DOHH2 (cell line): ENCODE measurements around the gene KCNK1.

Source experiments
- H3F3A ChIP-seq: fragments of 200-600 bp; sonication (generic), shearing (Covaris generic); 2 replicates; pipeline ENCODE4 v1.6.0; 2016; ENCODE audit warnings: antibody characterized with exemption, mild to moderate bottlenecking; ENCODE audit not compliant: control insufficient read depth, insufficient read depth
- H3K27ac ChIP-seq: fragments of 200-600 bp; sonication (generic); 2 replicates; pipeline ENCODE4 v1.5.1; 2014; ENCODE audit warnings: low read depth, mild to moderate bottlenecking, low read length, moderate library complexity
- H3K27me3 ChIP-seq: fragments of 200-600 bp; sonication (generic); 2 replicates; pipeline ENCODE4 v1.6.1; 2014; ENCODE audit warnings: mild to moderate bottlenecking, low read length, mixed read lengths; ENCODE audit not compliant: control insufficient read depth
- H3K36me3 ChIP-seq: fragments of 200-600 bp; sonication (generic); 2 replicates; pipeline ENCODE4 v1.6.1; 2014; ENCODE audit warnings: mild to moderate bottlenecking, low read length, moderate library complexity, mixed read lengths; ENCODE audit not compliant: control insufficient read depth
- H3K4me1 ChIP-seq: fragments of 200-600 bp; sonication (generic); 2 replicates; pipeline ENCODE4 v1.6.1; 2014; ENCODE audit warnings: mild to moderate bottlenecking, low read length, mixed read lengths; ENCODE audit not compliant: control insufficient read depth
- H3K4me2 ChIP-seq: fragments of 200-600 bp; sonication (generic); 2 replicates; pipeline ENCODE4 v1.6.0; 2014; ENCODE audit warnings: mild to moderate bottlenecking, low read length, moderate library complexity
- H3K4me3 ChIP-seq: fragments of 200-600 bp; sonication (generic); 2 replicates; pipeline ENCODE4 v1.5.1; 2014; ENCODE audit warnings: mild to moderate bottlenecking, low read length, mixed read lengths
- H3K79me2 ChIP-seq: fragments of 200-600 bp; sonication (generic); 2 replicates; pipeline ENCODE4 v1.6.1; 2014; ENCODE audit warnings: mild to moderate bottlenecking, low read length, mixed read lengths; ENCODE audit not compliant: control insufficient read depth
- H3K9me2 ChIP-seq: fragments of 200-600 bp; sonication (generic); replicated peaks from 2 replicates; pipeline ENCODE4 v1.6.1; 2014; ENCODE audit warnings: mild to moderate bottlenecking, low read length, mixed read lengths; ENCODE audit not compliant: control insufficient read depth
- H3K9me3 ChIP-seq: fragments of 200-600 bp; sonication (generic); 2 replicates; pipeline ENCODE4 v1.6.1; 2014; ENCODE audit warnings: antibody characterized with exemption, low read length, mixed read lengths; ENCODE audit not compliant: control insufficient read depth, insufficient read depth
- H4K20me1 ChIP-seq: fragments of 200-600 bp; sonication (generic); 2 replicates; pipeline ENCODE4 v1.6.0; 2014; ENCODE audit warnings: low read depth, mild to moderate bottlenecking, antibody characterized with exemption, low read length, moderate library complexity; ENCODE audit not compliant: control insufficient read depth, insufficient read depth
- EZH2phosphoT487 ChIP-seq: fragments of 200-600 bp; sonication (generic); IDR thresholded peaks from 2 replicates; pipeline ENCODE4 v1.6.1; 2017; ENCODE audit warnings: borderline replicate concordance, mild to moderate bottlenecking, antibody characterized with exemption, low read length, moderate library complexity, mixed read lengths
- TF ChIP-seq, protein P1 (sequence below): fragments of 200-600 bp; sonication (generic); IDR thresholded peaks from one replicate; pipeline ENCODE4 v1.5.1; 2014; ENCODE audit warnings: antibody characterized with exemption, mild to moderate bottlenecking, low read depth, low read length; ENCODE audit not compliant: poor library complexity, severe bottlenecking

Gene KCNK1

DNA sequence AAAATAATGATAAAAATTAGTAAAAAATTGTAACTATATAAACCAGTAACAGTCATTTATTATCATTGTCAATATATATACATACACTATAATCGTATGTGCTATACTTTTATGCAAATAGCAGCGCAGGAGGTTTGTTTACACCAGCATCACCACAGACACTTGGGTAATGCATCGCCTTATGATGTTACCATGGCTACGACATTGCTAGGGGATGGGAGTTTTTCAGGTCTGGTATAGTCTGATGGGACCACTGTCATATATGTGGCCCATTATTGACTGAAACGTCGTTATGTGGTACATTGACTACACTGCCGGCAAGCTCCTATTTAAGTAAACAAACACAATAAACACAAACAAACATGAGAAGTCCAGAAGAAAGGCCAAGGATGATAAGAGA is 45.6 kb downstream of the KCNK1 start:
- no peaks in the 10 kb centered on the region for H3K9me2 ChIP-seq
- no peak overlapping the region for H3K4me2 ChIP-seq
- H3K4me3 ChIP-seq = no peak overlapping the region
- H3K36me3 ChIP-seq = no peaks in the 10 kb centered on the region
- H3K27ac ChIP-seq = no peak overlapping the region
- no peaks in the 10 kb centered on the region for H3K79me2 ChIP-seq
- no peaks in the 10 kb centered on the region for H3K9me3 ChIP-seq
- H3K4me1 ChIP-seq = no peaks in the 10 kb centered on the region
- no peaks in the 10 kb centered on the region for H3K27me3 ChIP-seq
- no peaks in the 10 kb centered on the region for H4K20me1 ChIP-seq
- H3F3A ChIP-seq = no peaks in the 10 kb centered on the region
- TF ChIP-seq, protein P1, sequence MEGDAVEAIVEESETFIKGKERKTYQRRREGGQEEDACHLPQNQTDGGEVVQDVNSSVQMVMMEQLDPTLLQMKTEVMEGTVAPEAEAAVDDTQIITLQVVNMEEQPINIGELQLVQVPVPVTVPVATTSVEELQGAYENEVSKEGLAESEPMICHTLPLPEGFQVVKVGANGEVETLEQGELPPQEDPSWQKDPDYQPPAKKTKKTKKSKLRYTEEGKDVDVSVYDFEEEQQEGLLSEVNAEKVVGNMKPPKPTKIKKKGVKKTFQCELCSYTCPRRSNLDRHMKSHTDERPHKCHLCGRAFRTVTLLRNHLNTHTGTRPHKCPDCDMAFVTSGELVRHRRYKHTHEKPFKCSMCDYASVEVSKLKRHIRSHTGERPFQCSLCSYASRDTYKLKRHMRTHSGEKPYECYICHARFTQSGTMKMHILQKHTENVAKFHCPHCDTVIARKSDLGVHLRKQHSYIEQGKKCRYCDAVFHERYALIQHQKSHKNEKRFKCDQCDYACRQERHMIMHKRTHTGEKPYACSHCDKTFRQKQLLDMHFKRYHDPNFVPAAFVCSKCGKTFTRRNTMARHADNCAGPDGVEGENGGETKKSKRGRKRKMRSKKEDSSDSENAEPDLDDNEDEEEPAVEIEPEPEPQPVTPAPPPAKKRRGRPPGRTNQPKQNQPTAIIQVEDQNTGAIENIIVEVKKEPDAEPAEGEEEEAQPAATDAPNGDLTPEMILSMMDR = no peak
- no peak for TF ChIP-seq EZH2phosphoT487

DNA sequence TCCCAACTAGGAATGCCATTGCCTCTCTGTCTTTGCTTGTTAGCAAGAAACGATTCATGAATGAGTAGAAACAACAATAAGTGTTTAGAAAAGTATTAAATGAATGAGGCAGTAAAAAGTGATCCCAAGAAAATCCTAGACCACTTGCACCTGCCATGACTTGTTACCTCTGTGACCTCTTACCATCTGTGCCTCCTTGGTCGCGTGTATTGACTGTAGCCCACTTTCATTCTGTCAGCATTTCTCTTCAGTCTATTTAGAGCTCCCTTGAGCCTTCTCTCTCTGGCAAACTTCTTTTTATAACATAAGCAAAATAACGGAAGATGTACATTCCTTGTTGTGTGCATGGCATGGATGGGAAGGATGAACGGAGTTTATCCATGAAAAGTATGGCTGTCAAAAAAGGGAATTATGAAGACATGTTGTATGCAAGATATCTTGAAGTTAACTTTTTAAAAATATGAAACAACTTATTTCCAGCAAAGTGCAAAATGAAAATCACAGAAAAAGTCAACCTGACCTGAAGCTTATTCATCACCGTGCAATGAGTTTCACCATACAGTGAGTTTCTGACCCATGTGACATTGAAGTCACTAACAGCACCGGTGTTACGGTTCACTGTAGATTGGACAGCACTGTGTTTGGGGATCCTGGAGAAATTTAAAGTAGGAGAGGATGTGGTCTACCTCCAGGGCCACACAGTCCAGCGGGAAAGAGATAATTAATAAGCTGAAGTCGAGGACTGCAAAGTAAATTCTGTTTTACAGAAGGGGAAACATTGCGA is 47.7 kb downstream of the KCNK1 start:
- Histone ChIP-seq H3K4me2 (no peak overlapping the region), H4K20me1 (no peaks in the 10 kb centered on the region), H3K36me3 (no peaks in the 10 kb centered on the region), H3K9me2 (no peaks in the 10 kb centered on the region), H3F3A (no peaks in the 10 kb centered on the region), H3K4me1 (no peaks in the 10 kb centered on the region), H3K4me3 (no peak overlapping the region), H3K9me3 (no peaks in the 10 kb centered on the region), H3K79me2 (no peaks in the 10 kb centered on the region), H3K27ac (no peak overlapping the region), H3K27me3 (no peaks in the 10 kb centered on the region)
- TF ChIP-seq, protein P1 = no peak
- no peak for TF ChIP-seq EZH2phosphoT487

DNA sequence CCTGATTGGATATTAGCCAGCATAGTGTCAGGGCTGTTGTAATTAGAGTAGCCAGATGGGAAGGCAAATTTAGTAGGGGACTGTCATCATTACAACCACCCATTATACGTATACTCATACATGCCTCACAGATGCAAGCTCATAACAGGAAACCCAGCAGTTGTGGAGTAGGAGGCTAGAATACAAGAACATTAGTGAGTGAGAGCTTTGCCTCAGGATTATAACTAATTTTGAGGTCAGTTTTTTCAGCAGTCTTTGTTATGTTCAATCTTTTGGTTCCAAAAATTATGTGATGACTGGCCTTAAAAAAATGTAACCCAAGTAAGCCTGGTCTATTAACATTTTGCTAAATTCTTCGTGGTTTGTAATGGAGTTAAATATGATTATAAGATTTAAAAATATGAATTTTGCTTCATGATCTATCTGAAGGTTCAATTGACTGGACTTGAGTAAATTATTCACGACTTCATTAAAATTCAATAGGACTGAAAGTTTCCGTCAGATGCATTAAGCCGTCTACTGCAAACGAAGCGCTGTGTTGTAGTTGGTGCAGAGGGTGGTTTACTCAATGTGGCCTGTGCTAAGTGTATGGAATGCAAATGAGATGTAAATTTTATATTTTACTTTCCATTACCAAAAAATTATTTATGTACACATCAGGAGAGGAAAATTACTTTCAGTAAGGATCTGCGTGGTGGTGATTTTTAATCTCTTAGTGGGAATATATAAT is 48.8 kb downstream of the KCNK1 start:
- Histone ChIP-seq H3K79me2 (no peaks in the 10 kb centered on the region), H3K4me2 (no peak overlapping the region), H4K20me1 (no peaks in the 10 kb centered on the region), H3K9me3 (no peaks in the 10 kb centered on the region), H3K4me3 (no peak overlapping the region), H3K27ac (no peak overlapping the region), H3K4me1 (no peaks in the 10 kb centered on the region), H3K36me3 (no peaks in the 10 kb centered on the region), H3K9me2 (no peaks in the 10 kb centered on the region), H3K27me3 (no peaks in the 10 kb centered on the region), H3F3A (no peaks in the 10 kb centered on the region)
- TF ChIP-seq, protein P1 = no peak
- TF ChIP-seq EZH2phosphoT487 = no peak
